Liver (tissue), 3 donors: ENCODE data around the gene UQCR10.

Experiments
- ATF3 ChIP-seq: IDR thresholded peaks from 2 replicates; pipeline ENCODE4 v1.6.1; 2016; ENCODE audit warnings: antibody characterized with exemption
- CTCF ChIP-seq: fragments of 150-350 bp; IDR thresholded peaks from 2 replicates; pipeline ENCODE4 v1.5.1; 2017; ENCODE audit warnings: improper control_type of control experiment, low read depth, low read length; ENCODE audit not compliant: missing input control
- EGR1 ChIP-seq, 2 donors: IDR thresholded peaks; 2 replicates each; pipeline ENCODE4 v1.6.1; 2016 to 2018; ENCODE audit warnings: antibody characterized with exemption in 2 of 2, low read depth in 2 of 2
- HNF4G ChIP-seq: IDR thresholded peaks from 2 replicates; pipeline ENCODE4 v1.6.1; 2016; ENCODE audit warnings: antibody characterized with exemption
- JUND ChIP-seq, 2 donors: IDR thresholded peaks; 2 replicates each; pipeline ENCODE4 v1.6.1; 2016; ENCODE audit warnings: antibody characterized with exemption in 2 of 2
- MAX ChIP-seq: IDR thresholded peaks from 2 replicates; pipeline ENCODE4 v1.6.1; 2016; ENCODE audit warnings: antibody characterized with exemption
- NR2F2 ChIP-seq: IDR thresholded peaks from 2 replicates; pipeline ENCODE4 v1.6.1; 2016; ENCODE audit warnings: antibody characterized with exemption
- RAD21 ChIP-seq, 2 donors: IDR thresholded peaks; 2 replicates each; pipeline ENCODE4 v1.6.1; 2016; ENCODE audit warnings: antibody characterized with exemption in 2 of 2, mild to moderate bottlenecking in 2 of 2
- REST ChIP-seq: IDR thresholded peaks from 2 replicates; pipeline ENCODE4 v1.6.1; 2016; ENCODE audit warnings: antibody characterized with exemption, mild to moderate bottlenecking
- SP1 ChIP-seq: IDR thresholded peaks from 2 replicates; pipeline ENCODE4 v1.6.1; 2018; ENCODE audit warnings: antibody characterized with exemption, mild to moderate bottlenecking
- YY1 ChIP-seq: IDR thresholded peaks from 2 replicates; pipeline ENCODE4 v1.6.1; 2016; ENCODE audit warnings: antibody characterized with exemption, mild to moderate bottlenecking
- donor health status: healthy.
- donor health status: healthy.

- TF ChIP-seq SP1 (no peak), CTCF (no peak), NR2F2 (no peak), JUND (IDR thresholded peaks at IDR 0.05) (no peak), HNF4G (no peak), REST (no peak), RAD21 (IDR thresholded peaks at IDR 0.05) (no peak), YY1 (no peak), ATF3 (no peak), MAX (no peak), EGR1 (IDR thresholded peaks at IDR 0.05; ENCODE audit: low read depth in 2 of 2) (no peak)
Observed at GRCh38 chr22:29797351-29797750, 30.2 kb downstream of the UQCR10 start.
